Astrocyte (in vitro differentiated cells and primary cell): ENCODE measurements around the gene DHX58. TPM values are rescaled to one million over a fixed set of nuclear protein-coding genes. Genes with fewer than 3 reads are reported as not detected.
A peak's percentile ranks its signal among the peaks of the same experiment; 100 is the strongest.

Source experiments
- DNase-seq: peaks from one replicate; pipeline ENCODE4 v3.0.0-alpha.2; 2010; ENCODE audit warnings: low read depth
- FAIRE-seq: peaks from 2 replicates; lab custom pipeline; 2011; peaks lifted over from hg19 to GRCh38; lab: Jason Lieb, UNC
- H2AFZ ChIP-seq: 2 replicates; pipeline ENCODE4 v1.6.0; 2012; ENCODE audit warnings: low read depth, low read length, inconsistent platforms
- H3K27ac ChIP-seq: 2 replicates; pipeline ENCODE4 v1.5.1; 2011; ENCODE audit warnings: low read depth, low read length, inconsistent platforms
- H3K27me3 ChIP-seq: 2 replicates; pipeline ENCODE4 v1.6.0; 2011; ENCODE audit warnings: low read length, inconsistent platforms; ENCODE audit not compliant: insufficient read depth
- H3K36me3 ChIP-seq: 2 replicates; pipeline ENCODE4 v1.5.1; 2011; ENCODE audit warnings: low read length, inconsistent platforms; ENCODE audit not compliant: insufficient read depth
- H3K4me1 ChIP-seq: 2 replicates; pipeline ENCODE4 v1.5.1; 2011; ENCODE audit warnings: low read length, inconsistent platforms; ENCODE audit not compliant: insufficient read depth
- H3K4me2 ChIP-seq: 2 replicates; pipeline ENCODE4 v1.6.0; 2012; ENCODE audit warnings: low read length, inconsistent platforms
- H3K4me3 ChIP-seq: 2 replicates; pipeline ENCODE4 v1.5.1; 2011; ENCODE audit warnings: low read depth, mild to moderate bottlenecking, low read length, inconsistent platforms; ENCODE audit not compliant: insufficient read depth
- H3K79me2 ChIP-seq: 2 replicates; pipeline ENCODE4 v1.6.0; 2012; ENCODE audit warnings: mild to moderate bottlenecking, low read length, inconsistent platforms; ENCODE audit not compliant: insufficient read depth
- H3K9ac ChIP-seq: 2 replicates; pipeline ENCODE4 v1.6.0; 2012; ENCODE audit warnings: mild to moderate bottlenecking, low read length, inconsistent platforms
- H3K9me3 ChIP-seq: 2 replicates; pipeline ENCODE4 v1.5.1; 2012; ENCODE audit warnings: low read depth, mild to moderate bottlenecking, low read length, inconsistent platforms; ENCODE audit not compliant: insufficient read depth
- H4K20me1 ChIP-seq: 2 replicates; pipeline ENCODE4 v1.6.0; 2012; ENCODE audit warnings: low read length, inconsistent platforms; ENCODE audit not compliant: insufficient read depth
- H3K27ac Mint-ChIP-seq: one replicate; pipeline ENCODE4 v1.8.0; 2021; ENCODE audit warnings: mild to moderate bottlenecking, mixed read lengths; ENCODE audit not compliant: unreplicated experiment
- H3K27me3 Mint-ChIP-seq: one replicate; pipeline ENCODE4 v1.8.0; 2021; ENCODE audit warnings: low read depth, mixed read lengths; ENCODE audit not compliant: unreplicated experiment
- H3K36me3 Mint-ChIP-seq: one replicate; pipeline ENCODE4 v1.8.0; 2021; ENCODE audit warnings: low read depth, mixed read lengths; ENCODE audit not compliant: unreplicated experiment
- H3K4me1 Mint-ChIP-seq: one replicate; pipeline ENCODE4 v1.8.0; 2021; ENCODE audit warnings: low read depth, mixed read lengths; ENCODE audit not compliant: unreplicated experiment
- H3K4me3 Mint-ChIP-seq: one replicate; pipeline ENCODE4 v1.8.0; 2021; ENCODE audit warnings: mild to moderate bottlenecking, moderate library complexity, mixed read lengths; ENCODE audit not compliant: unreplicated experiment
- H3K9me3 Mint-ChIP-seq: one replicate; pipeline ENCODE4 v1.8.0; 2021; ENCODE audit warnings: mild to moderate bottlenecking, mixed read lengths; ENCODE audit not compliant: unreplicated experiment
- CTCF ChIP-seq: IDR thresholded peaks from 2 replicates; pipeline ENCODE4 v1.5.1; 2011; ENCODE audit warnings: low read depth, mild to moderate bottlenecking, inconsistent platforms, low read length, moderate library complexity; ENCODE audit not compliant: insufficient read depth
- EZH2 ChIP-seq: IDR thresholded peaks from 2 replicates; pipeline ENCODE4 v1.6.1; 2012; ENCODE audit warnings: mild to moderate bottlenecking, low read length, inconsistent platforms; ENCODE audit not compliant: insufficient read depth
- total RNA-seq: library from RNA; stranded (reverse); gene quantifications from 2 replicates; pipeline ENCODE4 v1.2.1, GENCODE V29; 2021

Gene DHX58
- total RNA-seq, 1 donor from 2014 or later = 5.4 TPM

- FAIRE-seq = no peak
- H3K27me3 ChIP-seq = peaks cover 46% of the 10 kb centered on the region
- no peak overlapping the region for H3K4me3 ChIP-seq
- no peaks in the 10 kb centered on the region for H3K36me3 ChIP-seq
- H3K4me2 ChIP-seq = no peak overlapping the region
- no peaks in the 10 kb centered on the region for H3K9me3 ChIP-seq
- Mint-ChIP-seq H3K27me3 (peaks cover 60% of the 10 kb centered on the region), H3K4me3 (no peak overlapping the region), H3K9me3 (no peaks in the 10 kb centered on the region), H3K36me3 (peaks cover 2% of the 10 kb centered on the region), H3K27ac (no peak overlapping the region), H3K4me1 (peaks cover 6% of the 10 kb centered on the region)
- H4K20me1 ChIP-seq = no peaks in the 10 kb centered on the region
- no peaks in the 10 kb centered on the region for H3K79me2 ChIP-seq
- H3K27ac ChIP-seq = no peak overlapping the region
- no peak for DNase-seq
- H3K4me1 ChIP-seq = peaks cover 2% of the 10 kb centered on the region
- no peak overlapping the region for H2AFZ ChIP-seq
- TF ChIP-seq EZH2 (no peak), CTCF (no peak)
- no peak overlapping the region for H3K9ac ChIP-seq
Measured at GRCh38 chr17:42052346-42052877, 60.1 kb downstream of the DHX58 start.

GRCh38 chr17:42051645-42052044 is 60.9 kb downstream of the DHX58 start:
- Mint-ChIP-seq H3K9me3 (no peaks in the 10 kb centered on the region), H3K27ac (no peak overlapping the region), H3K4me1 (peaks cover 6% of the 10 kb centered on the region), H3K36me3 (peaks cover 2% of the 10 kb centered on the region), H3K4me3 (peak overlapping the region; percentile 86), H3K27me3 (peaks cover 59% of the 10 kb centered on the region)
- no peak overlapping the region for H3K4me2 ChIP-seq
- H3K4me3 ChIP-seq = no peak overlapping the region
- no peak for DNase-seq
- peaks cover 2% of the 10 kb centered on the region for H3K4me1 ChIP-seq
- H4K20me1 ChIP-seq = no peaks in the 10 kb centered on the region
- H3K27ac ChIP-seq = no peak overlapping the region
- FAIRE-seq = no peak
- no peaks in the 10 kb centered on the region for H3K79me2 ChIP-seq
- TF ChIP-seq CTCF = no peak
- TF ChIP-seq EZH2 = no peak
- no peak overlapping the region for H2AFZ ChIP-seq
- H3K27me3 ChIP-seq = peaks cover 47% of the 10 kb centered on the region
- no peak overlapping the region for H3K9ac ChIP-seq
- no peaks in the 10 kb centered on the region for H3K9me3 ChIP-seq
- no peaks in the 10 kb centered on the region for H3K36me3 ChIP-seq

Other genes starting within 250 kb of the DHX58 start
- 12.3 and 12.8 TPM in 2 replicates for gene KLHL11, start 247.3 kb downstream of the DHX58 start, total RNA-seq
- gene ACLY, start 193.8 kb downstream of the DHX58 start, total RNA-seq = 296 and 326 TPM in 2 replicates
- gene ODAD4, start 182.1 kb downstream of the DHX58 start, total RNA-seq = 0.98 and 1.1 TPM in 2 replicates
- 169 and 177 TPM in 2 replicates for gene CNP, start 145.9 kb downstream of the DHX58 start, total RNA-seq
- 82.9 and 96.0 TPM in 2 replicates for gene DNAJC7, start 95.3 kb downstream of the DHX58 start, total RNA-seq
- 60.5 and 66.0 TPM in 2 replicates for gene NKIRAS2, start 92.6 kb downstream of the DHX58 start, total RNA-seq
- 0.19 and 0.23 TPM in 2 replicates for gene C17orf113, start 62.1 kb downstream of the DHX58 start, total RNA-seq
- 0.36 and 0.39 TPM in 2 replicates for gene ZNF385C, start 14.2 kb downstream of the DHX58 start, total RNA-seq
- 23.6 and 25.5 TPM in 2 replicates for gene KAT2A, start 8.7 kb upstream of the DHX58 start, total RNA-seq
- gene HSPB9, start 10.1 kb upstream of the DHX58 start, total RNA-seq = not detected in 2 replicates
- 201 and 209 TPM in 2 replicates for gene RAB5C, start 42.3 kb upstream of the DHX58 start, total RNA-seq
- not detected in 2 replicates for gene KCNH4, start 68.4 kb upstream of the DHX58 start, total RNA-seq
- gene HCRT, start 72.7 kb upstream of the DHX58 start, total RNA-seq = not detected in 2 replicates
- gene GHDC, start 81.8 kb upstream of the DHX58 start, total RNA-seq = 0.26 and 0.64 TPM in 2 replicates
- gene STAT5B, start 163.7 kb upstream of the DHX58 start, total RNA-seq = 23.1 and 23.7 TPM in 2 replicates
- gene STAT5A, start 175.8 kb upstream of the DHX58 start, total RNA-seq = 0.77 and 1.9 TPM in 2 replicates